RKO (cell line): ENCODE results near the gene MAN1C1.

Source experiments
- DNase-seq: peaks from one replicate; pipeline ENCODE4 v3.0.0-alpha.2; 2016; ENCODE audit warnings: low spot score

MAN1C1 gene

GRCh38 chr1:25614501-25615171, 2.0 kb upstream of the MAN1C1 start:
- DNase-seq, result no peak

- no peak for DNase-seq
Observed at GRCh38 chr1:25615172-25615541, 1.4 kb upstream of the MAN1C1 start.

- DNase-seq, result no peak
Observed at GRCh38 chr1:25615563-25616094, 962 bp upstream of the MAN1C1 start.

GRCh38 chr1:25616987-25617624, 515 bp downstream of the MAN1C1 start:
- DNase-seq, result no peak

GRCh38 chr1:25617625-25618432, 1.2 kb downstream of the MAN1C1 start:
- no peak for DNase-seq

- DNase-seq, result no peak
Observed at GRCh38 chr1:25618433-25618808, 1.8 kb downstream of the MAN1C1 start.

- no peak for DNase-seq
Observed at GRCh38 chr1:25619101-25619890, 2.7 kb downstream of the MAN1C1 start.

- no peak for DNase-seq
Observed at GRCh38 chr1:25620211-25620610, 3.6 kb downstream of the MAN1C1 start.

GRCh38 chr1:25620701-25621350, 4.2 kb downstream of the MAN1C1 start:
- no peak for DNase-seq

GRCh38 chr1:25621876-25622275, 5.3 kb downstream of the MAN1C1 start:
- DNase-seq, result no peak

GRCh38 chr1:25622531-25622930, 5.9 kb downstream of the MAN1C1 start:
- no peak for DNase-seq

GRCh38 chr1:25623007-25623406, 6.4 kb downstream of the MAN1C1 start:
- DNase-seq, result no peak

GRCh38 chr1:25623731-25624130, 7.1 kb downstream of the MAN1C1 start:
- DNase-seq, result no peak

GRCh38 chr1:25624156-25624555, 7.6 kb downstream of the MAN1C1 start:
- no peak for DNase-seq

GRCh38 chr1:25624604-25625003, 8.0 kb downstream of the MAN1C1 start:
- no peak for DNase-seq

GRCh38 chr1:25626018-25626417, 9.4 kb downstream of the MAN1C1 start:
- no peak for DNase-seq

- no peak for DNase-seq
Observed at GRCh38 chr1:25628741-25629421, 12.3 kb downstream of the MAN1C1 start.

GRCh38 chr1:25629836-25630235, 13.2 kb downstream of the MAN1C1 start:
- DNase-seq, result no peak

- no peak for DNase-seq
Observed at GRCh38 chr1:25631750-25632485, 15.3 kb downstream of the MAN1C1 start.

- no peak for DNase-seq
Observed at GRCh38 chr1:25634066-25634465, 17.5 kb downstream of the MAN1C1 start.
